Right lung (tissue), 5 donors: ENCODE data around the gene DNAAF2. TPM values are rescaled to one million over a fixed set of nuclear protein-coding genes. Genes with fewer than 3 reads are reported as not detected.
A peak's percentile ranks its signal among the peaks of the same experiment; 100 is the strongest.
"Not testable (repeated sequence)": the region's sequence is repeated elsewhere in the genome, so short reads cannot be mapped to it uniquely, and the experiment has no call there.

Source experiments
- DNase-seq, 2 donors: peaks; one replicate each; pipeline ENCODE4 v3.0.0-alpha.2; 2013
- polyA plus RNA-seq, 5 donors: library from polyadenylated mRNA; unstranded; fragments of 120-200 nt; gene quantifications; one replicate each; pipeline versions ENCODE4 v1.2.1 to v1.2.3, GENCODE V29; 2013; ENCODE audit warnings: inconsistent platforms in 1 of 5, low replicate concordance in 1 of 5; ENCODE audit not compliant: insufficient read length in 5 of 5, insufficient read depth in 1 of 5

The DNAAF2 gene
- polyA plus RNA-seq, 5 donors = 13.4 to 16.5 (median 14.4) TPM

DNA sequence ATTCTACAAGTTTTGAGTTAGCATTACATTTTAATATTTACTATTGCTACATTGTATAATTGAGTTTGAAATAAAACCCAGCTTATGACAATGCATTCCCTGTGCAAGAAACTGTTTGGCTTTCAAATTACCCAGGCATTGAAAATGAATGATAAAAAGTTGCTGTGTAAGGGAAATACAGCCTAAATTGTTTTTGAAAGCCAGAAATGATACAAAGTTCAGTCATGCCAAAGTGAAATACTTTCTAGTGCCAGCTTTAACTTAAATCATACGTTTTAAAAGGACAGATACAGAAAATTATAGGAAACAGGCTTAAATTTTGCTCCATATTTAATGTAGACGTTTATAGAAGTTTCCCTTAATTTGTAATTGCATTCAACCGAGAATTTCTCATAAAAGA lies 11.7 kb downstream of the DNAAF2 start:
- DNase-seq = no peak

DNA sequence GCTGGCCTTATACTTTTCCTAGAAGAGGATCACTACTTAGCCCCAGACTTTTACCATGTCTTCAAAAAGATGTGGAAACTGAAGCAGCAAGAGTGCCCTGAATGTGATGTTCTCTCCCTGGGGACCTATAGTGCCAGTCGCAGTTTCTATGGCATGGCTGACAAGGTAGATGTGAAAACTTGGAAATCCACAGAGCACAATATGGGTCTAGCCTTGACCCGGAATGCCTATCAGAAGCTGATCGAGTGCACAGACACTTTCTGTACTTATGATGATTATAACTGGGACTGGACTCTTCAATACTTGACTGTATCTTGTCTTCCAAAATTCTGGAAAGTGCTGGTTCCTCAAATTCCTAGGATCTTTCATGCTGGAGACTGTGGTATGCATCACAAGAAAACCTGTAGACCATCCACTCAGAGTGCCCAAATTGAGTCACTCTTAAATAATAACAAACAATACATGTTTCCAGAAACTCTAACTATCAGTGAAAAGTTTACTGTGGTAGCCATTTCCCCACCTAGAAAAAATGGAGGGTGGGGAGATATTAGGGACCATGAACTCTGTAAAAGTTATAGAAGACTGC lies 12.9 kb downstream of the DNAAF2 start:
- DNase-seq = no peak

DNA sequence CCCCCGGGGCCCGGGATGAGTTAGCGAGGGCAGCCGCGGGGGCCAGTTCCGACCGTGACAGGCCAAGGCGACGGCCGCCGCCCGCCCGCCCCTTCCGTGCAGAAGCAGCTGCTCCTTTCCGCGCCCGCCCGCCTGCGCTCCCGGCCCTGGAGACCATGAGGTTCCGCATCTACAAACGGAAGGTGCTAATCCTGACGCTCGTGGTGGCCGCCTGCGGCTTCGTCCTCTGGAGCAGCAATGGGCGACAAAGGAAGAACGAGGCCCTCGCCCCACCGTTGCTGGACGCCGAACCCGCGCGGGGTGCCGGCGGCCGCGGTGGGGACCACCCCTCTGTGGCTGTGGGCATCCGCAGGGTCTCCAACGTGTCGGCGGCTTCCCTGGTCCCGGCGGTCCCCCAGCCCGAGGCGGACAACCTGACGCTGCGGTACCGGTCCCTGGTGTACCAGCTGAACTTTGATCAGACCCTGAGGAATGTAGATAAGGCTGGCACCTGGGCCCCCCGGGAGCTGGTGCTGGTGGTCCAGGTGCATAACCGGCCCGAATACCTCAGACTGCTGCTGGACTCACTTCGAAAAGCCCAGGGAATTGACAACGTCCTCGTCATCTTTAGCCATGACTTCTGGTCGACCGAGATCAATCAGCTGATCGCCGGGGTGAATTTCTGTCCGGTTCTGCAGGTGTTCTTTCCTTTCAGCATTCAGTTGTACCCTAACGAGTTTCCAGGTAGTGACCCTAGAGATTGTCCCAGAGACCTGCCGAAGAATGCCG lies 13.7 kb downstream of the DNAAF2 start:
- peak in 1 of 2 donors; percentile 36 for DNase-seq

DNA sequence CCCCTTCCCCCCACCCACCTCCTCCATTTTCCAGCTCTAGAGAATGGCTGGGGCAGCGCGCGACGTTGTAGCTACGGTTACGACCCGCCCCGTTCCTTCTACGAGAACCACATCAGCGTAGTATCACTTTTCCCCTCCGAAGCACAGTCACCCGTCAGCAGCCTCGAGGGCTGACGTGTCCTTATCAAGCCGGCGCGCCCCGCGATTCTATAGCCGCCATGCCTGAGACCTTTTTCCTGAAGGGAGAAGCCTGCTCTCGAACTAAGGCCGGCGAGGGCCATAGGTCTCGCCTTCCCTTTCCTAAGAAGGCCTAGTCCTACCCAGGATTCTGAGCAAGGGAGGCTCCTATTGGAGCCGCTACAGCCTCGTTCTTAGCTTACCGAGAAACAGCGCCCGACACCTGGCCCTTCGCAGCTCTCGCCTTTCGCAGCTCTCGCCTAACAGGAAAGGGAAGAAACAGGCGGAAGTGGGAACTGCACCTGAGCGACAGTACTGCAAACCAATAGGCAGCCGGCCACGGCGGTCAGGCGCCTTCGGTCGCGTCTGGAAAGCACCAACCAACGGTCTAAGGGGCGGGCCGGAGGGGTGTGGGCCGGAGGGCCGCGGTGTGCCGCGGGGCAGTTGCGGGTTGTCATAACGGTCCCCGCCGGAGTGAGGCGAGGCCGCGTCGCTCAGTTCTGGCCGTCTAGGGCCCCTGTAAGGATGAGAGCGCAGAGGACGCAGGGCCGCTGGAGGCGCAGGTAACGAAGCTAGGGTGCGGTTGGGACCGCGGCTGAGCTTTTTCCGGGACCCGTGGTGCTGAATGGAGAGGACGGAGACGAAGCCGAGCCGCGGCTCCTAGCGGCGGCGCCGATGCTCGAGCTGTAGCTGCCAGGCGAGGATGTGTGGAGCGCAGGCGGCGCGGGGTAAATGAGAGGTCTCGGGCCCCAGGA lies 14.6 kb downstream of the DNAAF2 start, which contains the start of the genes MGAT2 and RPL36AL:
Gene MGAT2, plus strand, starts transcription at position 618 of the 932 bp plus-strand sequence. CDS start 470 bp downstream, outside the sequence.
Gene RPL36AL, minus strand, starts transcription at position 445 of the 932 bp plus-strand sequence. CDS start 1,522 bp downstream, outside the sequence.
- DNase-seq = peak; percentile 98

DNA sequence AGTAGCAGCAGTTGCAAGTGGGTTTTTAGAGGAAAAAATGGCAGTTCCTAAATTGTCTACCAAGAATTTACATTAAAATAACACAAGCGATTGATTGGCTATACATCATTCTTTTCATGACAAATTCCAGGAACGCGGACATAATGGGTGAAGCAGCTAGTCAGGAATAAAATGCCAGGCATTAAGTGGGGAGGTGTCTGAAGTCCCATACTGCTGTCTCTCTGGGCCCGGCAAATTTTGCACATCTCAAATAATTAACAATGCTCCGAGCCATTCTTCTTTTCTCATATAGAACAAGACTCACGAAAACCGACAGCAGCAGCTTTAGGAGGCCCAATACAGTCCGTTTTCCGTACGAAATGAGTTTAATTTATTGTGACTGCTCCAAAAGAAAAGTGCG lies 15.3 kb downstream of the DNAAF2 start:
- no peak for DNase-seq

DNA sequence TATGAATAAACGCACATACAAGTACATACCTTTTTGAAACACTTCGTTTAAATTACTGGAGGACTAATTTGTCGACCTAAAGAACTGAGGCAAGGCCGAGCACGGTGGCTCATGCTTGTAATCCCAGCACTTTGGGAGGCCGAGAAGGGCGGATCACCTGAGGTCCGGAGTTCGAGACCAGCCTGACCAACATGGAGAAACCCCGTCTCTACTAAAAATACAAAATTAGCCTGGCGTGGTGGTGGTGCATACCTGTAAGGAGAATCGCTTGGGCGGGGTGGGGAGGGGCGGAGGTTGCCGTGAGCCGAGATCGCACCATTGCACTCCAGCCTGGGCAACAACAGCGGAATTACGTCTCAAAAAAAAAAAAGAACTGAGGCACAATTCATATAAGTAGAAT lies 15.8 kb downstream of the DNAAF2 start:
- not testable (repeated sequence) for DNase-seq

DNA sequence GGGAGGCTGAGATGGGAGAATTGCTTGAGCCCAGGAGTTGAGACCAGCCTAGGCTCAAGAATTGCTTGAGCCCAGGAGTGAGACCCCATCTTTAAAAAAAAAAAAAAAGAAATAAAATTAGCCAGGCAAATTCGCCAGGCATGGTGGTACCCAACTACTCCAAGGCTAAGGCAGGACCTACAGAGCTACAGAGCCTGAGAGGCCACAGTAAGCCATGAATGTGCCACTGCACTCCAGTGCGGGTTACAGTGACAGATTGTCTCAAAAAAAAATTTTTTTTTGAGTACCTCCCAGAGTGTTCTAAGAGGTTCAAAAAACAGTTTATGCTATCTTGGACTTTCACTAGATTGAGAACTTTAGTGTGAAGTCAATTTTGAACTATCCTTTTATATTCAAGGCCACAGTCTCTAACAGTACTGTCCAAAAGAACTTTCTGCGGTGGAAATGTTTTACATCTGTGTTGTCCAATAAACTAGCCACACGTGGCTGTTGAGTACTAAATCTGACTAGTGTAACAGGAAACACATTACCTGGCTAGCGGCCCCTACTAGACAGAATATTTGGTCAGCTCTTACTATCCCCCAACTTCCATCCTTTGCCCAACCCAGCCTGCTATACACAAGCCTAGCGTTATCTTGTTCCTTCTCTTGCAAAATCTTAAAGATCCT lies 17.1 kb downstream of the DNAAF2 start:
- no peak for DNase-seq

DNA sequence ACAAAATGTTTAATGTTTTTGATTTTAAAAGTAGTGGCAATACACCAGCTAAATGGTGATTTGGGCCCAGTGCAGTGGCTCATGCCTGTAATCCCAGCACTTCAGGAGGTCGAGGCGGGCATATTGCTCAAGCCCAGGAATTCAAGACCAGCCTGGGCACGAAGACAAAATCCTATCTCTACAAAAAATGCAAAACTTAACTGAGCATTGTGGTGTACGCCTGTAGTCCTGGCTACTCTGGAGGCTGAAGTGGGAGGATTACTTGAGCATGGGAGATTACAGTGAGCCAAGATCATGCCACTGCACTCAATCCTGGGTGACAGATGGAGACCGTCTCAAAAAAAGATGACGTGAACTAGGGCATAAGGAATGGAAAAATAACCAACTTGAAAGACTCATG lies 19.3 kb downstream of the DNAAF2 start:
- no peak for DNase-seq

DNA sequence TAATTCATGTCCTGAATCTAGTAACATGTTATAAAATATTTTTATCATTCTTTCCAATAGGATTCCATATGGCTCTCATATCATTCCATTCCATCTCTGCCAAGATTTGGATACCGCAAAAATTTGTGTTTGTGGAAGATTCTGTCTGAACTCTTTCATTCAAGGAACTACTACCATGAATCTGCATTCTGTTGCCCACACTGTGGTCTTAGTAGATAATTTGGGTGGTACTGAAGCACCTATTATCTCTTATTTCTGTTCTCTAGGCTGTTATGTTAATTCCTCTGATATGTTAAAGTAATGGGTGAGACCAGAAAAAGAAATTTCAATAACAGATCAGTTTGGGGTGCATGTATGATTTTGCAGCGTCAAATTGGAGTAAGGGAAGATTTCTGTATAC lies 20.8 kb downstream of the DNAAF2 start:
- DNase-seq = no peak

DNA sequence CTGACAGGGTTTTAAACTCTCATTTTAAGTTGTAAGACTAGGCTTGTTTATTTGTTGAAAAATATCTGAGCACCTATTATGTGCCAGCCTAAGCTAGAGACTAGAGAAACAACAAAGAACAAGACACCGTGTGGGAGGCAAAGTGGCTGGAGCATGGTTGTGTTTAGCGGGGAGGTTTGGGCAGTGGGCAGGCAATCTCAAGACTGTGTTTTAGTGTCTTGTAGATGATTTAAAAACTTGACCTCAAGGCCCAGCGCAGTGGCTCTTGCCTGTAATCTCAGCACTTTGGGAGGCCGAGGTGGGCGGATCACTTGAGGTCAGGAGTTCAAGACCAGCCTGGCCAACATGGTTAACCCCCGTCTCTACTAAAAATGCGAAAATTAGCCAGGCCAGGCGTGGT lies 22.4 kb downstream of the DNAAF2 start:
- no peak for DNase-seq

DNA sequence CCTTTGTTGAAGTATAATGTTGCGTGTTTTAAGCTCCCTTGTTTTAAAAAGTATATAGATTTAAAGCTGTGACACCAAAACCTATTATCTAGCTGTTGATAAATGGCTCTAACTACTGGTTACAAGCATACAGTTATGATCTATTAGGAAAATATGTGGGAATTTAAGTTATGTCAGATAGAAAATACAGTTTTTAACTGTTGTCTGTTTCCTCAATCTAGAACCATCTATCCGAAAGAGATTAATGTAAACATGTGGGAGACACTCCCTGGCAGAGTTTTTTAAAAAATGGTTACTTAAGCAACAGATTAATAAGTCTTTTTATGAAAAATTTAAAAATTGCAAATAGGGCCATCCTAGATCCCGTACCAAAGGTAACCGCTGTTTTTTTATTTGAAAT lies 22.8 kb downstream of the DNAAF2 start:
- no peak for DNase-seq

DNA sequence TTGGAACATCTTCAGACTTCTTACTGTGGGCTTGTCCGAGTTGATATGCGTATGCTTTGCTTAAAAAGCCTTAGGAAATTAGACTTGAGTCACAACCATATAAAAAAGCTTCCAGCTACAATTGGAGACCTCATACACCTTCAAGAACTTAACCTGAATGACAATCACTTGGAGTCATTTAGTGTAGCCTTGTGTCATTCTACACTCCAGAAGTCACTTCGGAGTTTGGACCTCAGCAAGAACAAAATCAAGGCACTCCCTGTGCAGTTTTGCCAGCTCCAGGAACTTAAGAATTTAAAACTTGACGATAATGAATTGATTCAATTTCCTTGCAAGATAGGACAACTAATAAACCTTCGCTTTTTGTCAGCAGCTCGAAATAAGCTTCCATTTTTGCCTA lies 27.5 kb downstream of the DNAAF2 start:
- no peak for DNase-seq

DNA sequence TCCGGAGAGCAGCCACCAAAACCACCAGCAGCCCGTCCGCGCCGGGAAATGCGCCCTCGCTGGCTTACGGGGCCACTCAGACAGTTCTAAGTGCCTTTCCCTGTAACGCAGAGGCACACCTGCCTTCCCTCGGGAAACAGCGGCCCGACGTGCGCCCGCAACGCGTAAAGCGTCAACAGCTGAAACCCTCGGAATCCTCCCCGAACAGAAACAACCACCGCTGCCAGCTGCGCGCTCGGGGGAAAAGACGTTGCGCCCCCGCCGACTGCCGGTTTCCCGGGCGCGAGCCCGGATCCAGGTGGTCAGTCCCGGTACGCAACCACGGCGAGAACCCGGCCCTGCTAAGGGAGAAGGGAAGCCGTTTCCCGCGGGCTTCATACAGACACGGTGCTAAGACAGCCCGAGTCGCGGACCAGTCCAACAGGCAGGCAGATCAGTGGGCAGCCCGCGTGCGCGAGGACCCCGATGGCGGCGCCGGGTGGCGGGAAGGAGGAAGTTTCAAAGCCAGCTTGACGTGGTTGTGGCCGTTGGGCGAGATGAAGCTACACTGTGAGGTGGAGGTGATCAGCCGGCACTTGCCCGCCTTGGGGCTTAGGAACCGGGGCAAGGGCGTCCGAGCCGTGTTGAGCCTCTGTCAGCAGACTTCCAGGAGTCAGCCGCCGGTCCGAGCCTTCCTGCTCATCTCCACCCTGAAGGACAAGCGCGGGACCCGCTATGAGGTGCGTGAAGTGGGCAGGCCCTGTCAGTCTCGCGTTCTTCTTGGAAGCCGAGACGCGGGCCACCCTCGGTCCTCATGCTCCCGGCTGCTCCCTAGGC lies 36.4 kb downstream of the DNAAF2 start, which contains the start of gene LRR1:
Gene LRR1, plus strand, starts transcription at position 456 of the 816 bp plus-strand sequence. Its CDS starts 81 bp downstream, at position 537.
- DNase-seq = peak; percentile 85 to 87

DNA sequence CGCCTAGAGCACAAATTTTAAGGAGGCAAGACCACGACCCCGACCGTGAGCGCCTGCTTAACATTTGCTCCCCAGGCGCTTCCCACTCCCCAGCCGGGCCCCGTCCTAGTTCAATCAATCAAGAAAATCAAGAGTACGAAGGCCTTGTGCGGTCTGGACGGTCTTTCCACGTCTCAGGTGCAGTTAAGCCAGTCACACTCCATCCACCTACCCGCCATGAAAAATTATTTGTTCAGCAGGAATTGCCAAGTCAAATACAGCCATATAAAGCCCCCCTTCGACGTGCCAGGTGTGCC lies 36.9 kb downstream of the DNAAF2 start:
- no peak for DNase-seq

DNA sequence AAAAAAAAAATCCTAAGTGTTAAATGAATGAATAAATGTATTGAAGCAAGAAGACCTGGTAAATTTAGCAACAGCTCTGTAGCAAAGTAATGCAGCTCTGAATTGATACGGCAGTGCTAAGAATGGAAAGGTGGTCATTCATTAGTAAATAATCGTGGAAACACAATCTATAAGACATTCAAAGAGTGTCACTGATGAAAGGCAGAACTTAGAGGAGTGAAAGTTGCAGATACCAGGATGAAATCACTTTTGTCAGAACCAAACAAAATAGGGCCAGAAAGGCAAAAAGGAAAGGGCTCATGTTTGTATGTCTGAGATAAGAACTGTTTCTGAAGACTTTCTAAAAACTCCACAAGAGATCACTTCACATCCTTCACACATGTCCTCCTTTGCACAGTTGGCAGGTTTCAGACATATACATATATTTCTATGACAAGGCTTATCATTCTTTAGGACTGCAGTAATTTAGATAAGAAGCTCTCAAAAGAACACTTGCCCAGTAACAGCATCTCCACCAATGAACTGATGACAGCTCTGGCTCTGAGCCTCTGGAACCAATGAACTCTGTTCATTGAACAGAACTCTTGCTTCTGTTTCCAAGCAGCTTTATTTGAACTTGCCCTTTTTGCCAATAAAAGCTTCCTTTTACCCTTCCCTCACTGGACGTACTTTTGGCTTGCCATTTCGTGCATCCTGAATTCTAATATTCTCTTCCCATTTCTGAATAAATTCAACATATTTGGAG lies 40.5 kb downstream of the DNAAF2 start:
- DNase-seq = peak in 1 of 2 donors; percentile 68

DNA sequence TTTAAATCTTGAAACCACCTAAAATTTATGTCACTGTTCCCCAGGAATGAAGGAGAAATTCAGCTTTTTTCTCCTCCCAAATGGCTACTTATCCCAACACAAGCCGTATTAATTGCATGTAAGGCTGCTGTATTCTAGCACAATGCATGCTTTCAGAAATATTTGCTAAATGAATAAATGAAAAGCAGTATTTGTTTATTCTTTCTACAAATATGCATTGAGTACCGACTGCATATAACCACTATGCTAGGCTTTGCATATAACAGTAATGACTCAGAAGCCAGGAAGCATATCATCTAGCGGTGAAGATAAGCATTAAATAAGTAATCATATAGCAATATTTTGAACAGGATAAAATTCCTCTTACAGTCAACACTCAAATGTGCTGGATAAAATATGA lies 42.0 kb downstream of the DNAAF2 start:
- DNase-seq = no peak

DNA sequence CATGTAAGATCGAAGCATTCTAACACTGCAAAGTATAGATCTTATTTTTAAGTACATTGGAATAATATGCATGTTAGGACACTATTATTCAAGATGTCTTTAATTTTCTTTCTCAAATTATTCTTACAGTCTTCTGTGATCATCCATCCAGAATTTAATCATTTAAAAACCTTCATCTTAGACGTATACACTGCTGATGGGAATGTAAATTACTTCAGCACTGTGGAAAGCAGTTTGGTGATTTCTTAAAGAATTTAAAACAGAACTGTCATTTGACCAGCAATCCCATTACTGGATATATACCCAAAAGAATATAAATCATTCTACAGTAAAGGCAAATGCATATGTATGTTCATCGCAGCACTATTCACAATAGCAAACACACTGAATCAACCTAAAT lies 45.7 kb downstream of the DNAAF2 start:
- DNase-seq = no peak

DNA sequence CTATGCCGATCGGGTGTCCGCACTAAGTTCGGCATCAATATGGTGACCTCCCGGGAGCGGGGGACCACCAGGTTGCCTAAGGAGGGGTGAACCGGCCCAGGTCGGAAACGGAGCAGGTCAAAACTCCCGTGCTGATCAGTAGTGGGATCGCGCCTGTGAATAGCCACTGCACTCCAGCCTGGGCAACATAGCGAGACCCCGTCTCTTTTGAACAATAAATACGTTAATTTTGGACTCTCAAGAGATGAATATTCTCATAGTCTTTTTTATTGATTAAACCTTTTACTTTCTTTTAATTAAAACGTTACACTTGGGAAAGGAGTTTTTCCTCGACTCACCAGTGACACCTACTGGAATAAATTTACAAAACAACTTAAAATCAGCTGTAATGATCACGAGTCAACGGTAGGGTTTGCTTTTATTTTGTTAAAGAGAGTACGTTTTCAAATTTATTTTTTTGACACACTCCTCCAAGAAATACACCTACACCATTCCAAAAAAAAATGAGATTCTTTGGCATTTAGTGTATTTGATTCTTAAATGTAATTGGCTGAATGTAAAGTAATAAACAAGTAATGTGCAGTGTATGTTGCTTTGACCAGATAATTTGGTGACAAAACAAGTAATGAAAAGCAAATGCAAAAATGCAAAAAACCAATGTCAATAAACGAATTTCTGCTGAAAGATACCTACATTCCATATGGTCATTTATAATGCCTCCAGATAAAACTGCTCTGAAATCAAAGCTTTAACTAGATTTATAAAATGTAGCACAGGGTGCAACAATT lies 48.2 kb downstream of the DNAAF2 start:
- DNase-seq = peak in 1 of 2 donors; percentile 63
